RWPE2 (cell line): ENCODE data around the gene AARSD1.
"Not testable (repeated sequence)": the region's sequence is repeated elsewhere in the genome, so short reads cannot be mapped to it uniquely, and the experiment has no call there.

Experiments
- ATAC-seq: fragments of 200-7000 bp; cut with Tn5 transposase; 3 replicates; pipeline ENCODE4 v1.9.1; 2021; ENCODE audit warnings: low read depth
- DNase-seq: peaks from one replicate; pipeline ENCODE4 v3.0.0-alpha.2; 2020; ENCODE audit warnings: low spot score
- H3K27ac ChIP-seq: fragments of 450-650 bp; 2 replicates; pipeline ENCODE4 v1.5.1; 2017; ENCODE audit warnings: mild to moderate bottlenecking; ENCODE audit not compliant: poor library complexity, severe bottlenecking
- H3K27me3 ChIP-seq: fragments of 250-450 bp; sonication (Bioruptor Pico); 2 replicates; pipeline ENCODE4 v1.5.1; 2021; ENCODE audit warnings: mild to moderate bottlenecking, moderate library complexity; ENCODE audit not compliant: insufficient read depth, poor library complexity, severe bottlenecking
- H3K36me3 ChIP-seq: fragments of 250-450 bp; sonication (Bioruptor Pico); 2 replicates; pipeline ENCODE4 v1.5.1; 2020; ENCODE audit warnings: low read depth, mild to moderate bottlenecking, moderate library complexity
- H3K4me1 ChIP-seq: fragments of 250-450 bp; sonication (Bioruptor Pico); 2 replicates; pipeline ENCODE4 v1.5.1; 2021; ENCODE audit warnings: mild to moderate bottlenecking, moderate library complexity; ENCODE audit not compliant: insufficient read depth, poor library complexity, severe bottlenecking
- H3K4me3 ChIP-seq: fragments of 250-450 bp; sonication (Bioruptor Pico); 2 replicates; pipeline ENCODE4 v1.5.1; 2021; ENCODE audit warnings: mild to moderate bottlenecking, moderate library complexity; ENCODE audit not compliant: severe bottlenecking
- H3K9me3 ChIP-seq: fragments of 250-450 bp; sonication (Bioruptor Pico); 2 replicates; pipeline ENCODE4 v1.5.1; 2021; ENCODE audit warnings: mild to moderate bottlenecking, moderate library complexity; ENCODE audit not compliant: severe bottlenecking
- TF ChIP-seq, protein P1 (sequence below): fragments of 450-650 bp; IDR thresholded peaks from one replicate; pipeline ENCODE4 v1.5.1; 2017; ENCODE audit warnings: mild to moderate bottlenecking, moderate library complexity; ENCODE audit not compliant: poor library complexity, severe bottlenecking

Gene AARSD1

DNA sequence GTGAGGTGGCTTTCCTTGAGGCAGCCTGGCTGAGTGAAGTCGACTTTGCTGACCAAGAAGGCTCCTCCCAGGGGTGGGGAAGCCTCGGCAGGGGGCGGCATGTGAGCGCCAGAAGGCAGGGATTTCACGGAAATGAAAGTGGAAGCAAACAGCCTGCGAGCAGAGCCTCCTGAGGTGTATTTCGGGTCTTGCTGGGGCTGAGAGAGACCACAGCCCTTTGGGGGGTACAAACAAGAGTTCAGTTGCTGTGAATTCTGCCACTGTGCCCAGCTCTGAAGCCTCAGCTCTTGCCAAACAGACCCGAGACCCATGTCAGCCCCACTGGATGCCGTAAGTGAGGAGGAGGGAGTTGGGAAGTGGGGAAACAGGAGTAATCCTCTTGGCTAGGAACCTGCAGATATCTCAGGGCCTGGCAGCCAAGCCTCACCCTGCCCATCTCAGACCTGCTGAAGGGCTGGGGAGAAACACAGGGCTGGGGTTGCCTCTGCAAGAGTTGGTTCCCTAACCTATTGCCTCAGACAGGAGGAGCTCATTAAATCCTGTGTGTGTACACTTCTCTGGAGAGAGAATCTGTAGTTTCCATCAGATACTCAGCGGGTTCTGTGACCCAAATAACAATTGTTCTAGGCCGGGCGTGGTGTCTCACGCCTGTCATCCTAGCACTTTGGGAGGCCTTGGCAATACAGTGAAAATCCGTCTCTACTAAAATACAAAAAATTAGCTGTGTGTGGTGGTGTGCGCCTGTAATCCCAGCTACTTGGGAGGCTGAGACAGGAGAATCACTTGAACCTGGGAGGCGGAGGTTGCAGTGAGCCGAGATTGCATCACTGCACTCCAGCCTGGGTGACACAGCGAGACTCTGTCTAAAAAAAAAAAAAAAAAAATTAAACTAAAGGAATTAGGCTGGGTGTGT, 42.6 kb upstream of the AARSD1 start, which contains the start of gene IFI35:
Gene IFI35, plus strand, starts transcription at position 146 of the 913 bp plus-strand sequence. Its CDS starts 164 bp downstream, at position 310.
- Histone ChIP-seq H3K27ac (peak within 1 kb of the TSS; percentile 85), H3K4me1 (peaks cover 6% of the 10 kb centered on the region), H3K36me3 (peaks cover 24% of the 10 kb centered on the region), H3K27me3 (no peaks in the 10 kb centered on the region), H3K4me3 (peak within 1 kb of the TSS; percentile 71), H3K9me3 (no peaks in the 10 kb centered on the region)
- TF ChIP-seq, protein P1, sequence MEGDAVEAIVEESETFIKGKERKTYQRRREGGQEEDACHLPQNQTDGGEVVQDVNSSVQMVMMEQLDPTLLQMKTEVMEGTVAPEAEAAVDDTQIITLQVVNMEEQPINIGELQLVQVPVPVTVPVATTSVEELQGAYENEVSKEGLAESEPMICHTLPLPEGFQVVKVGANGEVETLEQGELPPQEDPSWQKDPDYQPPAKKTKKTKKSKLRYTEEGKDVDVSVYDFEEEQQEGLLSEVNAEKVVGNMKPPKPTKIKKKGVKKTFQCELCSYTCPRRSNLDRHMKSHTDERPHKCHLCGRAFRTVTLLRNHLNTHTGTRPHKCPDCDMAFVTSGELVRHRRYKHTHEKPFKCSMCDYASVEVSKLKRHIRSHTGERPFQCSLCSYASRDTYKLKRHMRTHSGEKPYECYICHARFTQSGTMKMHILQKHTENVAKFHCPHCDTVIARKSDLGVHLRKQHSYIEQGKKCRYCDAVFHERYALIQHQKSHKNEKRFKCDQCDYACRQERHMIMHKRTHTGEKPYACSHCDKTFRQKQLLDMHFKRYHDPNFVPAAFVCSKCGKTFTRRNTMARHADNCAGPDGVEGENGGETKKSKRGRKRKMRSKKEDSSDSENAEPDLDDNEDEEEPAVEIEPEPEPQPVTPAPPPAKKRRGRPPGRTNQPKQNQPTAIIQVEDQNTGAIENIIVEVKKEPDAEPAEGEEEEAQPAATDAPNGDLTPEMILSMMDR = peak; percentile 60
- ATAC-seq (peak; percentile 78), DNase-seq (no peak)

DNA sequence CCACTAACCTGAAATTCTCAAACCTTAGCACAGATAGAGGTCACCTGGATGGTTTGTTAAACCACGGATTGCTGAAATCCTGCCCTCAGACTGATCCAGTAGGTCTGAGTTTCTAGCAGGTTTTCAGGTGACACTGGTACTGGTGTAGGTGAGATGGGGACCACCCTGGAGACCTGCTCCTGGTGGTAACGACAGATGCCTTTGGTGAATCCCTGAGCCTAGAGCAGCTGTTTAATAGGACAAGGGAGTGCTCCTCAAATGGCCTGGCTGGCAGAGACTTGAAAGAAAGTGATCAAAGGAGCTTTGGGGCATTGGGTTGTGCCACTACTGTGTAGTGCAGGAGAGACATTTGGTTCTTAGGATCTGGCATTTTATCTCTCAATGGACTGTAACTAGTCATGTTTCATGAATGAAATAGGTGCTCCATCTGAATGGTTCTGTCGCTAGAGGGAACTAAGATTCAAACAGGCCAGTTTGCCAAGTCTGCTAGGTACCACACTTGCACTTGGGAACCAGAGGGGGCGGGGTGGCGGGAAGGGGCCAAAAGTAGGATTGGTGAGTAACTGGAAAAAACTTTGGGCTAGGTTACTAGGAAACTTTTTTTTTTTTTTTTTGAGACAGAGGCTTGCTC, 39.4 kb upstream of the AARSD1 start:
- H3K27ac ChIP-seq = peak overlapping the region; percentile 85
- H3K4me1 ChIP-seq = peaks cover 31% of the 10 kb centered on the region
- H3K9me3 ChIP-seq = no peaks in the 10 kb centered on the region
- peaks cover 57% of the 10 kb centered on the region for H3K36me3 ChIP-seq
- no peak overlapping the region for H3K4me3 ChIP-seq
- TF ChIP-seq, protein P1 = peak; percentile 38
- no peaks in the 10 kb centered on the region for H3K27me3 ChIP-seq
- ATAC-seq (peak; percentile 59), DNase-seq (no peak)

DNA sequence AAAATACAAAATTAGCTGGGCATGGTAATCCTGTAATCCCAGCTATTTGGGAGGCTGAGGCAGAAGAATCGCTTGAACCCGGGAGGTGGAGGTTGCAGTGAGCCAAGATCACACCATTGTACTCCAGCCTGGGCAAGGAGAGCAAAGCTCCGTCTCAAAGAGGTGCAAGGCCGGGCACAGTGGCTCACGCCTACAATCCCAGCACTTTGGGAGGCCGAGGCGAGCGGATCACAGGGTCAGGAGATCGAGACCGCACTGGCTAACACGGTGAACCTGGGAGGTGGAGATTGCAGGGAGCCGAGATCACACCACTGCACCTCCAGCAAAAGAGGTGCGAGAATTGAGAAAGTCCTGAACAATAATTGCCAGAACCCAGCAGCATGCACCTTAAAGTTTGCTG, 36.6 kb upstream of the AARSD1 start:
- peaks cover 59% of the 10 kb centered on the region for H3K36me3 ChIP-seq

DNA sequence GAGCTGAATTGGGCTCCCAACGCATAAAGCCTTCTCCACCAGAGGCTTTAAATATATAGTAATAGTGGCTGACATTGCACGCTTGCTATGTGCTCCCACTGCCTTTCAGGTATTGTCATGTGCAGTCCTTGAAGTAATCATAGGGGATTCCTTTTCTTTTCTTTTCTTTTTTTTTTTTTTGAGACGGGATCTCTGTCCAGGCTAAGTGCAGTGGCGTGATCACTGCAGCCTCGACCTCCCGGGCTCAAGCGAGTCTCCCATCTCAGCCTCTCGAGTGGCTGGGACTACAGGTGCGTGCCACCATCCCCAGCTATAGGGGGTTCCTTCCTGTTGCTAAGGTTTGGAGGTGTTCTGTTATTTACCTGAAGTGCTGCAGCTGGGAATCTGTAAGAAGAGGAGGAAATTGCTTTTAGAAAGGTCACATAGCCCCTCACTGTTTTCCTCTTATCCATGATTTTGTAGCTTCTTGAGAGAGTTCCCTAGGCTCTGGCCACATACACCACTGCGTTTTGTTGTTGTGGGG, 34.8 kb upstream of the AARSD1 start:
- H3K27ac ChIP-seq = peak overlapping the region; percentile 85
- ATAC-seq (no peak), DNase-seq (no peak)
- no peaks in the 10 kb centered on the region for H3K27me3 ChIP-seq
- H3K4me3 ChIP-seq = peak overlapping the region; percentile 74
- H3K9me3 ChIP-seq = no peaks in the 10 kb centered on the region
- peaks cover 36% of the 10 kb centered on the region for H3K4me1 ChIP-seq
- H3K36me3 ChIP-seq = peaks cover 53% of the 10 kb centered on the region
- TF ChIP-seq, protein P1 = no peak

More for the DNA sequence above, 36.6 kb upstream of the AARSD1 start:
- Histone ChIP-seq H3K27ac (peak overlapping the region; percentile 85), H3K4me1 (peaks cover 36% of the 10 kb centered on the region)
- H3K9me3 ChIP-seq, DNase-seq, H3K27me3 ChIP-seq, H3K4me3 ChIP-seq, ATAC-seq: not testable (repeated sequence)
